ENCODE data around the gene B3GALT6.
A peak's percentile ranks its signal among the peaks of the same experiment; 100 is the strongest.
"Not testable (repeated sequence)": the region's sequence is repeated elsewhere in the genome, so short reads cannot be mapped to it uniquely, and the experiment has no call there.

B3GALT6 gene

GRCh38 chr1:1246577-1247340 lies 14.7 kb downstream of the B3GALT6 start, which contains the start of gene C1QTNF12:
Gene C1QTNF12, minus strand, starts transcription at chr1:1246722. Its CDS starts 32 bp downstream, at chr1:1246690.
- no peak for DNase-seq

GRCh38 chr1:1247341-1247913 lies 15.4 kb downstream of the B3GALT6 start:
- DNase-seq = no peak

- DNase-seq = not testable (repeated sequence)
Observed at GRCh38 chr1:1248009-1248913, 16.2 kb downstream of the B3GALT6 start.

GRCh38 chr1:1250786-1251284 lies 18.8 kb downstream of the B3GALT6 start:
- DNase-seq = no peak

- DNase-seq = no peak
Observed at GRCh38 chr1:1253314-1253713, 21.3 kb downstream of the B3GALT6 start.

GRCh38 chr1:1253972-1254666 lies 22.1 kb downstream of the B3GALT6 start:
- no peak for DNase-seq

GRCh38 chr1:1254667-1254998 lies 22.6 kb downstream of the B3GALT6 start:
- no peak for DNase-seq

GRCh38 chr1:1255078-1255477 lies 23.0 kb downstream of the B3GALT6 start:
- DNase-seq = no peak

GRCh38 chr1:1255611-1256010 lies 23.6 kb downstream of the B3GALT6 start:
- no peak for DNase-seq

GRCh38 chr1:1256956-1257871 lies 25.2 kb downstream of the B3GALT6 start:
- no peak for DNase-seq

GRCh38 chr1:1259119-1259488 lies 27.1 kb downstream of the B3GALT6 start:
- no peak for DNase-seq

- no peak for DNase-seq
Observed at GRCh38 chr1:1259540-1259939, 27.5 kb downstream of the B3GALT6 start.

- no peak for DNase-seq
Observed at GRCh38 chr1:1259951-1260600, 28.0 kb downstream of the B3GALT6 start.

- no peak for DNase-seq
Observed at GRCh38 chr1:1260843-1261560, 29.0 kb downstream of the B3GALT6 start.

GRCh38 chr1:1262071-1262470 lies 30.0 kb downstream of the B3GALT6 start:
- DNase-seq = no peak

- DNase-seq = no peak
Observed at GRCh38 chr1:1262758-1263157, 30.7 kb downstream of the B3GALT6 start.

GRCh38 chr1:1264026-1264425 lies 32.0 kb downstream of the B3GALT6 start:
- no peak for DNase-seq

GRCh38 chr1:1264868-1265272 lies 32.8 kb downstream of the B3GALT6 start:
- peak; percentile 11 for DNase-seq

- DNase-seq = no peak
Observed at GRCh38 chr1:1267488-1268283, 35.6 kb downstream of the B3GALT6 start.

- no peak for DNase-seq
Observed at GRCh38 chr1:1268284-1268682, 36.2 kb downstream of the B3GALT6 start.

Measured in OCI-M1 (cell line).